Esophagus (tissue), 2 donors: ENCODE measurements around the gene RRP1. TPM values are rescaled to one million over a fixed set of nuclear protein-coding genes. Genes with fewer than 3 reads are reported as not detected.
A peak's percentile ranks its signal among the peaks of the same experiment; 100 is the strongest.

Experiments used
- H3K27ac ChIP-seq, 2 donors: one replicate each; pipeline ENCODE4 v1.5.1; 2013; ENCODE audit warnings: low read depth in 2 of 2, mild to moderate bottlenecking in 2 of 2, inconsistent platforms in 1 of 2, low read length in 1 of 2, moderate library complexity in 1 of 2
- H3K27me3 ChIP-seq, 2 donors: one replicate each; pipeline ENCODE4 v1.6.1; 2013; ENCODE audit warnings: low read length in 2 of 2, control low read depth in 1 of 2, mild to moderate bottlenecking in 1 of 2; ENCODE audit not compliant: insufficient read depth in 2 of 2, control insufficient read depth in 1 of 2
- H3K36me3 ChIP-seq, 2 donors: one replicate each; pipeline ENCODE4 v1.6.1; 2013; ENCODE audit warnings: low read length in 1 of 2; ENCODE audit not compliant: control insufficient read depth in 2 of 2, insufficient read depth in 2 of 2
- H3K4me1 ChIP-seq, 2 donors: one replicate each; pipeline ENCODE4 v1.6.1; 2013; ENCODE audit warnings: low read length in 1 of 2; ENCODE audit not compliant: control insufficient read depth in 2 of 2, insufficient read depth in 2 of 2
- H3K4me3 ChIP-seq, 2 donors: one replicate each; pipeline ENCODE4 v1.5.1; 2013; ENCODE audit warnings: low read length in 2 of 2, mild to moderate bottlenecking in 2 of 2, low read depth in 1 of 2, moderate library complexity in 1 of 2
- H3K9me3 ChIP-seq, 2 donors: one replicate each; pipeline ENCODE4 v1.6.1; 2013; ENCODE audit warnings: mild to moderate bottlenecking in 2 of 2, low read depth in 1 of 2, low read length in 1 of 2, moderate library complexity in 1 of 2; ENCODE audit not compliant: control insufficient read depth in 2 of 2, insufficient read depth in 1 of 2
- WGBS, 2 donors: extraction: QIAGEN DNeasy Blood & Tissue Kit; methylation state at CpG; one replicate each; pipeline ENCODE4 v1.1.7; 2013; 5-methylcytosine and 5-hydroxymethylcytosine counted together
- polyA plus RNA-seq, 2 donors: library from polyadenylated mRNA; stranded (reverse); fragments of 200-250 nt; gene quantifications; one replicate each; pipeline ENCODE4 v1.2.3, GENCODE V29; 2013
- donor health status: healthy with polysubstance abuse.
- donor health status: Bipolar disorder and iron deficiency.

Gene RRP1
- polyA plus RNA-seq, 2 donors: 21.0 to 22.5 TPM

GRCh38 chr21:43772425-43772821 lies 17.0 kb upstream of the RRP1 start:
- Histone ChIP-seq H3K9me3 (no peaks in the 10 kb centered on the region), H3K36me3 (peaks cover 14 to 18% of the 10 kb centered on the region in 2 donors), H3K27me3 (no peaks in the 10 kb centered on the region), H3K4me1 (peaks cover 3 to 20% of the 10 kb centered on the region in 2 donors), H3K27ac (peak overlapping the region; percentile 47 to 86), H3K4me3 (no peak overlapping the region)
- 62 to 65% methylated on average over 6 of the region's 6 CpGs for WGBS, 2 donors

DNA sequence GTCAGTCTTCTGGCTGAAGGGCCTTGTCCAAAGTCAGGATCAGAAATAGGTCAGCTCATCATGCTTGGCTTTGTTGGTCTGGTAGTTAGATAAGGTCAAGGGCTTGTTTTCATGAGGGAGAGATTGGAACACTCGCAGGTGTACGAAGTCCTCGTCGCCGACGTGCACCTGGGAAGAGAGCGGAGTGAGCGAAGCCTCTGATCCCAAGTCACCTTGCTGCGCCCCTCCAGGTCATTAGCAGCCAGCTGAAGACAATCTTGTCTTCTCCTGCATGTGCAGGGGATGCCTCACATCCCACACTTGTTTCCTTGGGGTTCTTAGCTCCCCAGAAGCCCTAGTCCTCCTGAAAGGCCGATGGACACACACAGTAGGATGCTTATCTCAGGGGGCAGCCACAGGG lies 15.2 kb upstream of the RRP1 start:
- peaks cover 4 to 10% of the 10 kb centered on the region in 2 donors for H3K4me1 ChIP-seq
- 97% methylated on average over 10 of the region's 10 CpGs for WGBS, 2 donors
- no peaks in the 10 kb centered on the region for H3K9me3 ChIP-seq
- H3K27ac ChIP-seq: peak overlapping the region; percentile 61 to 95
- no peaks in the 10 kb centered on the region for H3K27me3 ChIP-seq
- H3K36me3 ChIP-seq: peaks cover 14 to 18% of the 10 kb centered on the region in 2 donors
- H3K4me3 ChIP-seq: peak overlapping the region; percentile 94 to 96

DNA sequence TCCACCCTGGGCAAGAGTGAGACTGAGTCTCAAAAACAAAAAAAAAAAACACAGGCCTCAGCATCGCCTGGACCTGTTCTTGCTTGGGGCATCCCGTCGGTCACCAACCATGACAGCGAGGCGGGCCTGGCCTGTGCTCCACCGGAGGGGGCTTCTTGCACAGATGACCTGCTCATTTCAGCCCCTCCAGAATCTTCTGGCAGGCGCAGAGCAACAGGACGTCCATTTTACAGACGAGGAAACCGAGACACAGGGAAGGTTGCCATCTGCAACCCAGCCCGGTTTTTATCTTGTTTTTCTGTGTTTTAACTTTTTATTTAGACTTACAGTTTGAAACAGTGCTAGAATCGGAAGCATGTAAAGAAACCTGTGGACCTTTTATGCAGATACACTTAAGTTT lies 14.2 kb upstream of the RRP1 start:
- peak overlapping the region; percentile 98 to 99 for H3K27ac ChIP-seq

DNA sequence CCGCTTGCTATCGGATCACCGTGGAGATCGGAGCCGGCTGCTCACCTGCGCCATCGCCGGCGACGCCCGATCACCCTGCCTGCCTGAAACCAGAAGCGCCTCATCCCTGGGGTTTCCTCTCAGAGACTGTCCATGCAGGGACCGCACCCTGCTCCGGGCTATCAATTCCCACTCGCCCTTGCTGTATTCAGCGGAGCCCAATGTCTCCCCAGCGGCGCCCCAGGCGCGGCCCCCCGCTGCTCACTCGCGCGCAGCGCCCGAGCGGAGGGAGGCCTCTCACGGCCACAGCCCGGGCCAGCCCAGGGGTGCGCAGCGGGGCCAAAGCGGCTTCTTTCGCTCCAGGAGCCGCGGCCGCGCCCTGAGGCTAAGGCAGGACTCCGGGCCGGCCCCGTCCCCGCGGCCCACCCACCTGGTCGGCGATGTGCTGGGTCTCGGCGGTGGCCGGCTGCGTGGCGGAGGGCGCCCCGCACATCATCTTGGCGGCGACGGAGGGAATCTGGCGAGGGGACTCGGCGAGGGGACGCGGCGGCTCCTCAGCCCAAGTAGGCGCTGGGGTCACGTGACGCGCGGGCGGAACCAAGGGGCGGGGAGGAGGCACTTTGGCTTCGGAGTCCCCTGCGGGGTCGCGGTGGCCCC lies 13.5 kb upstream of the RRP1 start, which contains the start of gene CSTB:
CSTB (minus strand) TSS at position 514 of the 636 bp plus-strand sequence; CDS start at position 475, 39 bp downstream.
- Histone ChIP-seq H3K27me3 (no peaks in the 10 kb centered on the region), H3K9me3 (no peaks in the 10 kb centered on the region), H3K27ac (peak within 1 kb of the TSS; percentile 98 to 99), H3K36me3 (peaks cover 14 to 18% of the 10 kb centered on the region in 2 donors), H3K4me1 (peaks cover 4 to 13% of the 10 kb centered on the region in 2 donors), H3K4me3 (peak within 1 kb of the TSS; percentile 94 to 96)
- 0% methylated on average over 61 to 71 of the region's 71 CpGs for WGBS, 2 donors

More for the DNA sequence above, 14.2 kb upstream of the RRP1 start:
- H3K36me3 ChIP-seq: peaks cover 14 to 18% of the 10 kb centered on the region in 2 donors
- peaks cover 4 to 10% of the 10 kb centered on the region in 2 donors for H3K4me1 ChIP-seq
- H3K9me3 ChIP-seq: no peaks in the 10 kb centered on the region
- peak overlapping the region; percentile 94 to 96 for H3K4me3 ChIP-seq
- WGBS, 2 donors: 58 to 67% methylated on average over 12 of the region's 12 CpGs
- no peaks in the 10 kb centered on the region for H3K27me3 ChIP-seq

DNA sequence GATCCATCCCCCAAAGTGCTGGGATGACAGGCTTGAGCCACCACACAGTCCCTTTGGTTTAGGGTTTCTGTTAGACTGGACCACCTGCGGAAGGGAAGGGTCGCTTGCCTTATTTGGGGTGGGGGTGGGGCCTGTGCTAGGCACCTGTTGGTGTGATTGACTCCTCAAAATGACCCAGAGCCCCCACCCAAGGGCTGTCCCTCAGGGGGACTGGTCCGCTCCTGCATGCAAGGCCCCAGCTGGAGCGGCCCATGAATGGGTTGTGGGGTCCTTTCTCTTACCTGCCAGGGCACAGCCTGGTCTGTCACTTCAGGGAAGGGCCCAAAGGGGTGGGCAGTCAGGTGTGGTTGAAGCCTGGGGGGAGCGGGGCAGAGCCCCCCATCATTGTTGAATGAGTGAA lies 11.4 kb upstream of the RRP1 start:
- no peaks in the 10 kb centered on the region for H3K9me3 ChIP-seq
- WGBS, 2 donors: 95 to 96% methylated on average over 5 of the region's 5 CpGs
- peaks cover 11 to 16% of the 10 kb centered on the region in 2 donors for H3K36me3 ChIP-seq
- no peak overlapping the region for H3K4me3 ChIP-seq
- peaks cover 5 to 10% of the 10 kb centered on the region in 2 donors for H3K4me1 ChIP-seq
- H3K27ac ChIP-seq: peak overlapping the region; percentile 86 to 97
- no peaks in the 10 kb centered on the region for H3K27me3 ChIP-seq

GRCh38 chr21:43778469-43779335 lies 10.7 kb upstream of the RRP1 start:
- Histone ChIP-seq H3K4me1 (peaks cover 6 to 18% of the 10 kb centered on the region in 2 donors), H3K27ac (peak overlapping the region; percentile 86 to 98), H3K4me3 (peak overlapping the region in 1 of 2 donors; percentile 11), H3K27me3 (no peaks in the 10 kb centered on the region), H3K36me3 (peaks cover 4 to 8% of the 10 kb centered on the region in 2 donors), H3K9me3 (no peaks in the 10 kb centered on the region)
- WGBS, 2 donors: 53 to 56% methylated on average over 20 of the region's 20 CpGs

- Histone ChIP-seq H3K27ac (peak overlapping the region; percentile 86 to 98), H3K4me1 (peaks cover 6 to 15% of the 10 kb centered on the region in 2 donors), H3K27me3 (no peaks in the 10 kb centered on the region), H3K36me3 (peaks cover 0 to under 1% of the 10 kb centered on the region in 2 donors), H3K4me3 (peak overlapping the region in 1 of 2 donors; percentile 16), H3K9me3 (no peaks in the 10 kb centered on the region)
- WGBS, 2 donors: 78 to 80% methylated on average over 5 of the region's 5 CpGs
Measured at GRCh38 chr21:43779660-43780059, 9.7 kb upstream of the RRP1 start.

DNA sequence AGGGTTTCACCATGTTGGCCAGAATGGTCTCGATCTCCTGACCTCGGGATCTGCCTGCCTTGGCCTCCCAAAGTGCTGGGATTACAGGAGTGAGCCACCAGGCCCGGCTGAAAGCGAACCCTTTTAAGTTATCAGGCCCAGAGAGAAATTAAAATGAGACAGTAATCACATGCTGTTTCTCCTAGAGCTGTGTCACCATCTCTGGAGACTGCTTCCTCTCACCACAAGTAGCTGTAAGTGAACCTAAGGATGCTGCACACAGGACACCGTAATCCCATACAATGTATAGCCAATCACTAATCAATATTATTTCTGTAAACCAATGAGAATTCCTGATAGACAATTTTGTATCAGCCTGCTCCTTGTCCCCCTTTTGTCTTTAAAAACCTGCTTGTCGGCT lies 7.5 kb upstream of the RRP1 start:
- peaks cover 0 to 5% of the 10 kb centered on the region in 2 donors for H3K9me3 ChIP-seq
- peak overlapping the region; percentile 93 to 97 for H3K27ac ChIP-seq
- H3K4me3 ChIP-seq: no peak overlapping the region
- no peaks in the 10 kb centered on the region for H3K27me3 ChIP-seq
- 78 to 89% methylated on average over 6 of the region's 6 CpGs for WGBS, 2 donors
- peaks cover 6 to 21% of the 10 kb centered on the region in 2 donors for H3K4me1 ChIP-seq
- H3K36me3 ChIP-seq: peaks cover 0 to 4% of the 10 kb centered on the region in 2 donors

GRCh38 chr21:43782431-43783097 lies 6.8 kb upstream of the RRP1 start:
- no peaks in the 10 kb centered on the region for H3K27me3 ChIP-seq
- peak overlapping the region; percentile 93 to 98 for H3K27ac ChIP-seq
- H3K4me3 ChIP-seq: no peak overlapping the region
- H3K36me3 ChIP-seq: peaks cover 0 to 4% of the 10 kb centered on the region in 2 donors
- 74 to 76% methylated on average over 5 of the region's 5 CpGs for WGBS, 2 donors
- H3K9me3 ChIP-seq: peaks cover 0 to 9% of the 10 kb centered on the region in 2 donors
- peaks cover 6 to 25% of the 10 kb centered on the region in 2 donors for H3K4me1 ChIP-seq
